IMR-90 (cell line): ENCODE measurements around the gene GIPC3. TPM values are rescaled to one million over a fixed set of nuclear protein-coding genes. Genes with fewer than 3 reads are reported as not detected.

Source experiments
- ATAC-seq: fragments of 200-7000 bp; cut with Tn5 transposase; 2 replicates; pipeline ENCODE4 v1.9.1; 2020; ENCODE audit warnings: low read depth, mild to moderate bottlenecking, moderate library complexity
- BruUV-seq: library from RNA; stranded (reverse); fragments of 400-500 nt; replicated peaks from 2 replicates; lab custom pipeline; 2021; lab: Mats Ljungman, UMichigan
- CTCF ChIA-PET: fragments of 300-600 bp; formaldehyde crosslinking; extraction: SDS; loops from one replicate; lab custom pipeline; 2021; ENCODE audit warnings: antibody characterized with exemption; lab: Yijun Ruan, JAX
- POLR2A ChIA-PET: fragments of 300-600 bp; sonication (Branson Sonifier 250); formaldehyde crosslinking; loops from one replicate; lab custom pipeline; 2022; ENCODE audit warnings: antibody characterized with exemption; ENCODE audit not compliant: unreplicated experiment; lab: Charles Lee
- DNase-seq: peaks from one replicate; pipeline ENCODE4 v3.0.0; 2013
- H2AFZ ChIP-seq: replicated peaks from 2 replicates; pipeline ENCODE3; 2013; ENCODE audit warnings: low read length, mild to moderate bottlenecking; ENCODE audit not compliant: poor library complexity
- H2AK5ac ChIP-seq: 2 replicates; pipeline ENCODE4 v1.6.1; 2013; ENCODE audit warnings: low read depth, low read length, inconsistent platforms
- H2AK9ac ChIP-seq: replicated peaks from 2 replicates; pipeline ENCODE3; 2013; ENCODE audit warnings: mild to moderate bottlenecking, low read depth, low read length, moderate library complexity; ENCODE audit not compliant: poor library complexity
- H2BK120ac ChIP-seq: 2 replicates; pipeline ENCODE4 v1.6.1; 2013; ENCODE audit warnings: low read depth, low read length, inconsistent platforms
- H2BK15ac ChIP-seq: 3 replicates; pipeline ENCODE4 v1.6.1; 2013; ENCODE audit warnings: low read depth, low read length, inconsistent platforms
- H2BK20ac ChIP-seq: 2 replicates; pipeline ENCODE4 v1.6.1; 2013; ENCODE audit warnings: low read depth, mild to moderate bottlenecking, inconsistent platforms, low read length, moderate library complexity
- H2BK5ac ChIP-seq: 2 replicates; pipeline ENCODE4 v1.6.1; 2013; ENCODE audit warnings: mild to moderate bottlenecking, low read depth, low read length, inconsistent platforms; ENCODE audit not compliant: poor library complexity, severe bottlenecking
- H3K14ac ChIP-seq: replicated peaks from 2 replicates; pipeline ENCODE4 v1.6.1; 2013; ENCODE audit warnings: low read depth, low read length, inconsistent platforms
- H3K18ac ChIP-seq: 2 replicates; pipeline ENCODE4 v1.6.1; 2013; ENCODE audit warnings: low read depth, low read length, control low read depth
- H3K23ac ChIP-seq: 2 replicates; pipeline ENCODE4 v1.6.1; 2013; ENCODE audit warnings: low read depth, low read length, inconsistent platforms
- H3K27ac ChIP-seq: 2 replicates; pipeline ENCODE4 v1.5.1; 2013; ENCODE audit warnings: mild to moderate bottlenecking, control low read depth, low read length; ENCODE audit not compliant: insufficient read depth
- H3K27me3 ChIP-seq: 2 replicates; pipeline ENCODE4 v1.6.1; 2013; ENCODE audit warnings: low read length; ENCODE audit not compliant: control insufficient read depth, insufficient read depth
- H3K36me3 ChIP-seq: 2 replicates; pipeline ENCODE4 v1.6.1; 2013; ENCODE audit warnings: low read length, mixed read lengths; ENCODE audit not compliant: control insufficient read depth, insufficient read depth
- H3K4ac ChIP-seq: 2 replicates; pipeline ENCODE4 v1.6.1; 2013; ENCODE audit warnings: low read depth, low read length, inconsistent platforms
- H3K4me1 ChIP-seq: 2 replicates; pipeline ENCODE4 v1.6.1; 2013; ENCODE audit warnings: low read length, mixed read lengths; ENCODE audit not compliant: control insufficient read depth, insufficient read depth
- H3K4me2 ChIP-seq: 2 replicates; pipeline ENCODE4 v1.6.1; 2013; ENCODE audit warnings: low read depth, mild to moderate bottlenecking, control low read depth, low read length, moderate library complexity
- H3K4me3 ChIP-seq: 2 replicates; pipeline ENCODE4 v1.5.1; 2013; ENCODE audit warnings: low read depth, mild to moderate bottlenecking, control low read depth, low read length, moderate library complexity; ENCODE audit not compliant: insufficient read depth
- H3K56ac ChIP-seq: 2 replicates; pipeline ENCODE4 v1.6.1; 2013; ENCODE audit warnings: low read length, inconsistent platforms; ENCODE audit not compliant: insufficient read depth; ENCODE audit errors: extremely low read depth
- H3K79me1 ChIP-seq, 2 experiments: 2 replicates each; pipeline ENCODE4 v1.6.1; 2013; ENCODE audit warnings: low read length in 2 of 2, inconsistent platforms in 1 of 2, low read depth in 1 of 2
- H3K9ac ChIP-seq: 2 replicates; pipeline ENCODE4 v1.6.1; 2013; ENCODE audit warnings: low read depth, low read length, control low read depth
- H3K9me1 ChIP-seq: 2 replicates; pipeline ENCODE4 v1.6.1; 2013; ENCODE audit warnings: low read length, inconsistent platforms; ENCODE audit not compliant: insufficient read depth
- H3K9me3 ChIP-seq: 2 replicates; pipeline ENCODE4 v1.6.1; 2013; ENCODE audit warnings: low read length; ENCODE audit not compliant: control insufficient read depth, insufficient read depth
- H4K20me1 ChIP-seq: 2 replicates; pipeline ENCODE4 v1.6.1; 2013; ENCODE audit warnings: low read length, inconsistent platforms; ENCODE audit not compliant: insufficient read depth
- H4K5ac ChIP-seq: 2 replicates; pipeline ENCODE4 v1.6.1; 2013; ENCODE audit warnings: mild to moderate bottlenecking, low read depth, low read length, control low read depth
- H4K8ac ChIP-seq, 2 experiments: 2 replicates each; pipeline ENCODE4 v1.6.1; 2013; ENCODE audit warnings: low read depth in 2 of 2, low read length in 2 of 2, control low read depth in 1 of 2, inconsistent platforms in 1 of 2
- H4K91ac ChIP-seq: 2 replicates; pipeline ENCODE4 v1.6.1; 2013; ENCODE audit warnings: low read depth, low read length, inconsistent platforms; ENCODE audit not compliant: insufficient read depth
- BHLHE40 ChIP-seq: fragments of 150-350 bp; IDR thresholded peaks from 2 replicates; pipeline ENCODE4 v1.6.1; 2016; ENCODE audit warnings: mild to moderate bottlenecking, low read depth, low read length
- CEBPB ChIP-seq: IDR thresholded peaks from 2 replicates; pipeline ENCODE4 v1.6.1; 2012; ENCODE audit warnings: low read depth, low read length, improper control_type of control experiment
- CTCF ChIP-seq: conservative IDR thresholded peaks from 2 replicates; pipeline ENCODE4 v1.5.1; 2012; ENCODE audit warnings: mild to moderate bottlenecking, low read depth, low read length, improper control_type of control experiment
- FOS ChIP-seq: fragments of 150-350 bp; IDR thresholded peaks from 2 replicates; pipeline ENCODE4 v1.6.1; 2016; ENCODE audit warnings: low read depth, low read length
- MAZ ChIP-seq: IDR thresholded peaks from 2 replicates; pipeline ENCODE4 v1.6.1; 2012; ENCODE audit warnings: low read depth, mild to moderate bottlenecking, low read length, improper control_type of control experiment, moderate library complexity, borderline replicate concordance
- MXI1 ChIP-seq: IDR thresholded peaks from 2 replicates; pipeline ENCODE4 v1.6.1; 2012; ENCODE audit warnings: low read depth, mild to moderate bottlenecking, low read length, moderate library complexity, borderline replicate concordance
- NFE2L2 ChIP-seq: fragments of 150-350 bp; IDR thresholded peaks from 2 replicates; pipeline ENCODE4 v1.6.1; 2016; ENCODE audit warnings: low read depth, mild to moderate bottlenecking, low read length
- POLR2A ChIP-seq: IDR thresholded peaks from 2 replicates; pipeline ENCODE4 v1.6.1; 2012; ENCODE audit warnings: mild to moderate bottlenecking, low read depth, low read length
- RAD21 ChIP-seq: IDR thresholded peaks from 2 replicates; pipeline ENCODE4 v1.6.1; 2012; ENCODE audit warnings: low read length, improper control_type of control experiment
- RCOR1 ChIP-seq: IDR thresholded peaks from 2 replicates; pipeline ENCODE4 v1.6.1; 2012; ENCODE audit warnings: mild to moderate bottlenecking, low read length, improper control_type of control experiment; ENCODE audit not compliant: insufficient replicate concordance
- RFX5 ChIP-seq: IDR thresholded peaks from 2 replicates; pipeline ENCODE4 v1.8.0; 2012; ENCODE audit warnings: low read depth, mild to moderate bottlenecking, low read length, moderate library complexity
- SMC3 ChIP-seq: fragments of 150-350 bp; IDR thresholded peaks from 2 replicates; pipeline ENCODE4 v1.6.1; 2016; ENCODE audit warnings: low read depth, mild to moderate bottlenecking, antibody characterized with exemption, low read length, moderate library complexity
- WGBS, 2 experiments: methylation state at CpG; one replicate each; pipeline versions ENCODE4 v1.1.5 to v1.1.7; 2013; ENCODE audit warnings: missing lambda C conversion rate in 2 of 2; ENCODE audit not compliant: insufficient read length in 1 of 2; ENCODE audit errors: extremely low coverage in 2 of 2; 5-methylcytosine and 5-hydroxymethylcytosine counted together
- dilution Hi-C: fragments of 300-500 bp; cut with HindIII; formaldehyde crosslinking; loops from one replicate; pipeline ENCODE4 v1.14.3; 2018; ENCODE audit warnings: low sequenced_read_pairs; ENCODE audit not compliant: unreplicated experiment
- in situ Hi-C: fragments of 300-500 bp; cut with MboI; formaldehyde crosslinking; loops from 3 replicates; pipeline ENCODE4 v1.14.3; 2019; ENCODE audit warnings: low sequenced_read_pairs, inconsistent platforms, mixed read lengths
- intact Hi-C: fragments of 100-400 bp; cut with micrococcal nuclease; formaldehyde crosslinking; loops from 2 replicates; pipeline ENCODE4 v1.10.0; 2022
- polyA plus RNA-seq, 3 experiments: library from polyadenylated mRNA; depleted of rRNA; stranded (reverse); fragments of >200 nt; gene quantifications; 2 replicates each; pipeline ENCODE4 v1.2.3, GENCODE V29; 2012; ENCODE audit warnings: low replicate concordance in 1 of 3
- total RNA-seq: library from RNA; depleted of rRNA; stranded (reverse); fragments of >200 nt; gene quantifications from 2 replicates; pipeline ENCODE4 v1.2.3, GENCODE V29; 2012
- TF ChIP-seq, protein P1 (sequence below): fragments of 150-350 bp; IDR thresholded peaks from 2 replicates; pipeline ENCODE4 v1.6.1; 2016; ENCODE audit warnings: low read depth, mild to moderate bottlenecking, low read length, moderate library complexity, borderline replicate concordance
- TF ChIP-seq, protein P2 (sequence below): fragments of 150-350 bp; IDR thresholded peaks from 2 replicates; pipeline ENCODE4 v1.6.1; 2017; ENCODE audit warnings: mild to moderate bottlenecking, antibody characterized with exemption, low read length, low read depth

GIPC3 gene
- total and polyA plus RNA-seq, 2 of the 4 experiments (the other 2 are of a cell fraction) = under 0.01 to 0.36 TPM

- Histone ChIP-seq H3K27ac (no peak overlapping the region), H4K5ac (no peak overlapping the region), H2BK20ac (no peak overlapping the region), H2AK9ac (no peak overlapping the region), H3K9me3 (no peaks in the 10 kb centered on the region), H3K36me3 (peaks cover 28% of the 10 kb centered on the region), H4K20me1 (no peaks in the 10 kb centered on the region), H3K23ac (no peak overlapping the region), H2AK5ac (no peak overlapping the region), H3K79me1 (peaks cover 7 to 17% of the 10 kb centered on the region in 2 experiments), H3K18ac (no peak overlapping the region), H2BK120ac (no peak overlapping the region), H3K4ac (no peak overlapping the region), H4K91ac (no peak overlapping the region), H3K27me3 (no peaks in the 10 kb centered on the region), H4K8ac (no peak overlapping the region), H3K9ac (no peak overlapping the region), H3K56ac (no peak overlapping the region), H3K9me1 (0 out of 2 replicates have a peak, but pooled peaks cover 6% of the 10 kb centered on the region), H3K4me3 (no peak overlapping the region), H3K4me2 (no peak overlapping the region), H3K4me1 (peaks cover 11% of the 10 kb centered on the region), H3K14ac (no peak overlapping the region), H2BK15ac (no peak overlapping the region), H2BK5ac (no peak overlapping the region), H2AFZ (no peak overlapping the region)
- TF ChIP-seq, protein P1, sequence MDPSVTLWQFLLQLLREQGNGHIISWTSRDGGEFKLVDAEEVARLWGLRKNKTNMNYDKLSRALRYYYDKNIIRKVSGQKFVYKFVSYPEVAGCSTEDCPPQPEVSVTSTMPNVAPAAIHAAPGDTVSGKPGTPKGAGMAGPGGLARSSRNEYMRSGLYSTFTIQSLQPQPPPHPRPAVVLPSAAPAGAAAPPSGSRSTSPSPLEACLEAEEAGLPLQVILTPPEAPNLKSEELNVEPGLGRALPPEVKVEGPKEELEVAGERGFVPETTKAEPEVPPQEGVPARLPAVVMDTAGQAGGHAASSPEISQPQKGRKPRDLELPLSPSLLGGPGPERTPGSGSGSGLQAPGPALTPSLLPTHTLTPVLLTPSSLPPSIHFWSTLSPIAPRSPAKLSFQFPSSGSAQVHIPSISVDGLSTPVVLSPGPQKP = no peak
- TF ChIP-seq RCOR1 = no peak
- TF ChIP-seq BHLHE40 = no peak
- no peak for TF ChIP-seq NFE2L2
- no peak for TF ChIP-seq RAD21
- TF ChIP-seq, protein P2, sequence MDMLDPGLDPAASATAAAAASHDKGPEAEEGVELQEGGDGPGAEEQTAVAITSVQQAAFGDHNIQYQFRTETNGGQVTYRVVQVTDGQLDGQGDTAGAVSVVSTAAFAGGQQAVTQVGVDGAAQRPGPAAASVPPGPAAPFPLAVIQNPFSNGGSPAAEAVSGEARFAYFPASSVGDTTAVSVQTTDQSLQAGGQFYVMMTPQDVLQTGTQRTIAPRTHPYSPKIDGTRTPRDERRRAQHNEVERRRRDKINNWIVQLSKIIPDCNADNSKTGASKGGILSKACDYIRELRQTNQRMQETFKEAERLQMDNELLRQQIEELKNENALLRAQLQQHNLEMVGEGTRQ = no peak
- no peak for TF ChIP-seq POLR2A
- no peak for TF ChIP-seq MAZ
- TF ChIP-seq FOS = no peak
- no peak for TF ChIP-seq RFX5
- TF ChIP-seq MXI1 = no peak
- no peak for TF ChIP-seq SMC3
- no peak for TF ChIP-seq CTCF
- TF ChIP-seq CEBPB = no peak
- ATAC-seq (no peak), DNase-seq (no peak)
- ChIA-PET POLR2A (no interaction called here), CTCF (no interaction called here)
- 94% methylated on average over 9 of the region's 24 CpGs; no CpG with 5 or more reads in 1 of the 2 experiments for WGBS, 2 experiments
- no TSS peak for BruUV-seq
- in situ Hi-C loops = loop anchor here (25.0 kb wide), 1 partner anchor 298 kb away; no protein-coding TSS in a partner anchor
- intact Hi-C loops = loop anchor here (10.0 kb wide), 1 partner anchor 285 kb away; no protein-coding TSS in a partner anchor
- dilution Hi-C loops = no loop called here
Measured at GRCh38 chr19:3609779-3610719, 24.8 kb downstream of the GIPC3 start.
